GM10248 (cell line): ENCODE data around the gene SH3RF3.
"Not testable (repeated sequence)": the region's sequence is repeated elsewhere in the genome, so short reads cannot be mapped to it uniquely, and the experiment has no call there.

ENCODE experiments used
- CTCF ChIA-PET: fragments of 300-600 bp; sonication (Branson Sonifier 250); formaldehyde crosslinking; extraction: SDS; loops from one replicate; lab custom pipeline; 2021; ENCODE audit warnings: antibody characterized with exemption; lab: Yijun Ruan, JAX
- POLR2A ChIA-PET: fragments of 350-650 bp; sonication (Branson Sonifier 250); formaldehyde crosslinking; extraction: SDS; loops from one replicate; lab custom pipeline; 2020; ENCODE audit warnings: antibody characterized with exemption; lab: Yijun Ruan, JAX
- DNase-seq: peaks from one replicate; pipeline ENCODE4 v3.0.0; 2012; ENCODE audit errors: extremely low spot score
- CTCF ChIP-seq: IDR thresholded peaks from 2 replicates; pipeline ENCODE4 v1.5.1; 2012; ENCODE audit warnings: mild to moderate bottlenecking, low read depth; ENCODE audit errors: extremely low read depth, missing control alignments, control extremely low read depth

SH3RF3 gene

GRCh38 chr2:109535217-109535946, 406.4 kb downstream of the SH3RF3 start:
- TF ChIP-seq CTCF: no peak
- no peak for DNase-seq
- ChIA-PET POLR2A (no interaction called here), CTCF (interaction anchor here (8.4 kb wide), 1 partner anchor 10 kb away, joined by 73 read pairs; no protein-coding TSS in a partner anchor)

- DNase-seq, POLR2A ChIA-PET: not testable (repeated sequence)
- CTCF ChIA-PET: interaction anchor here (1.0 to 8.4 kb wide), 2 partner anchors 9 to 22 kb away, joined by 3 to 73 read pairs; no protein-coding TSS in a partner anchor
Observed at GRCh38 chr2:109536556-109536955, 407.6 kb downstream of the SH3RF3 start.

GRCh38 chr2:109537565-109538222, 408.7 kb downstream of the SH3RF3 start:
- TF ChIP-seq CTCF: no peak
- POLR2A ChIA-PET: no interaction called here
- DNase-seq: no peak
- CTCF ChIA-PET: interaction anchor here (1.2 kb wide), 1 partner anchor 9 kb away, joined by 5 read pairs; no protein-coding TSS in a partner anchor

- CTCF ChIA-PET: interaction anchor here (1.2 to 1.7 kb wide), 2 partner anchors 8 to 28 kb away, joined by 4 to 5 read pairs; no protein-coding TSS in a partner anchor
- TF ChIP-seq CTCF: no peak
- POLR2A ChIA-PET: no interaction called here
- no peak for DNase-seq
Observed at GRCh38 chr2:109538546-109538945, 409.5 kb downstream of the SH3RF3 start.

GRCh38 chr2:109542384-109542783, 413.4 kb downstream of the SH3RF3 start:
- no peak for TF ChIP-seq CTCF

GRCh38 chr2:109545828-109546713, 417.1 kb downstream of the SH3RF3 start:
- CTCF ChIA-PET: interaction anchor here (0.7 to 6.5 kb wide), 50 partner anchors 8 to 188 kb away, joined by 3 to 82 read pairs (median 6); no protein-coding TSS in a partner anchor

More at GRCh38 chr2:109542384-109542783, 413.4 kb downstream of the SH3RF3 start:
- ChIA-PET POLR2A (no interaction called here), CTCF (interaction anchor here (1.2 to 6.5 kb wide), 8 partner anchors 9 to 192 kb away, joined by 4 to 78 read pairs (median 4); no protein-coding TSS in a partner anchor)
- DNase-seq: no peak

More at GRCh38 chr2:109545828-109546713, 417.1 kb downstream of the SH3RF3 start:
- DNase-seq: peak; percentile 40
- POLR2A ChIA-PET: interaction anchor here (0.6 kb wide), 1 partner anchor 173 kb away, joined by 10 read pairs; no protein-coding TSS in a partner anchor
- TF ChIP-seq CTCF: peak; percentile 89
